Neural progenitor cell (in vitro differentiated cells): Measurements from ENCODE around the gene INSR. TPM values are rescaled to one million over a fixed set of nuclear protein-coding genes. Genes with fewer than 3 reads are reported as not detected.
A peak's percentile ranks its signal among the peaks of the same experiment; 100 is the strongest.

Experiments
- DNase-seq: peaks from one replicate; pipeline ENCODE4 v3.0.0-alpha.2; 2016; ENCODE audit warnings: low spot score
- H2AFZ ChIP-seq: fragments of 200-600 bp; sonication (generic); replicated peaks from 2 replicates; pipeline ENCODE4 v1.6.1; 2016; ENCODE audit warnings: antibody characterized with exemption
- H3F3A ChIP-seq: fragments of 200-600 bp; sonication (generic); 2 replicates; pipeline ENCODE4 v1.6.1; 2016; ENCODE audit warnings: antibody characterized with exemption, low read depth
- H3K27ac ChIP-seq: fragments of 200-600 bp; sonication (generic); 2 replicates; pipeline ENCODE4 v1.5.1; 2016; ENCODE audit warnings: mild to moderate bottlenecking
- H3K27me3 ChIP-seq: fragments of 200-600 bp; sonication (generic); 2 replicates; pipeline ENCODE4 v1.6.1; 2016; ENCODE audit warnings: mild to moderate bottlenecking, moderate library complexity
- H3K36me3 ChIP-seq: fragments of 200-600 bp; sonication (generic); 2 replicates; pipeline ENCODE4 v1.5.1; 2016
- H3K4me1 ChIP-seq: fragments of 200-600 bp; sonication (generic); 2 replicates; pipeline ENCODE4 v1.6.1; 2016; ENCODE audit warnings: mixed run types
- H3K4me2 ChIP-seq: fragments of 200-600 bp; sonication (generic); 2 replicates; pipeline ENCODE4 v1.6.1; 2016
- H3K4me3 ChIP-seq: fragments of 200-600 bp; sonication (generic); 2 replicates; pipeline ENCODE4 v1.5.1; 2016
- H3K79me2 ChIP-seq: fragments of 200-600 bp; sonication (generic); 2 replicates; pipeline ENCODE4 v1.6.1; 2016; ENCODE audit warnings: low read depth
- H3K9ac ChIP-seq: fragments of 200-600 bp; sonication (generic); 2 replicates; pipeline ENCODE4 v1.6.1; 2016
- H3K9me3 ChIP-seq: fragments of 200-600 bp; sonication (generic); 2 replicates; pipeline ENCODE4 v1.5.1; 2016; ENCODE audit warnings: low read depth
- H4K20me1 ChIP-seq: fragments of 200-600 bp; sonication (generic); 2 replicates; pipeline ENCODE4 v1.6.1; 2016; ENCODE audit warnings: low read depth
- H3K27ac Mint-ChIP-seq: 3 replicates; pipeline ENCODE4 v1.8.0; 2021; ENCODE audit warnings: mixed read lengths
- H3K27me3 Mint-ChIP-seq: 2 replicates; pipeline ENCODE4 v1.8.0; 2022; ENCODE audit warnings: low read depth, mild to moderate bottlenecking, inconsistent platforms, moderate library complexity, mixed read lengths; ENCODE audit not compliant: insufficient read depth
- H3K36me3 Mint-ChIP-seq: 3 replicates; pipeline ENCODE4 v1.8.0; 2021; ENCODE audit warnings: mixed read lengths
- H3K4me1 Mint-ChIP-seq: 3 replicates; pipeline ENCODE4 v1.8.0; 2021; ENCODE audit warnings: mixed read lengths
- H3K4me3 Mint-ChIP-seq: 3 replicates; pipeline ENCODE4 v1.8.0; 2021; ENCODE audit warnings: mild to moderate bottlenecking, moderate library complexity, mixed read lengths
- H3K9me3 Mint-ChIP-seq: 3 replicates; pipeline ENCODE4 v1.8.0; 2020; ENCODE audit warnings: mixed read lengths
- CTCF ChIP-seq: fragments of 200-600 bp; sonication (generic); IDR thresholded peaks from 2 replicates; pipeline ENCODE4 v1.5.1; 2017; ENCODE audit warnings: antibody characterized with exemption, mild to moderate bottlenecking
- EZH2 ChIP-seq: fragments of 200-600 bp; sonication (generic); IDR thresholded peaks from 2 replicates; pipeline ENCODE4 v1.6.1; 2017; ENCODE audit warnings: antibody characterized with exemption, mild to moderate bottlenecking, moderate library complexity
- EZH2phosphoT487 ChIP-seq: fragments of 200-600 bp; sonication (generic); IDR thresholded peaks from 2 replicates; pipeline ENCODE4 v1.6.1; 2017; ENCODE audit warnings: antibody characterized with exemption
- total RNA-seq: library from RNA; depleted of rRNA; stranded (reverse); fragments of >200 nt; gene quantifications from 2 replicates; pipeline ENCODE4 v1.2.3, GENCODE V29; 2015; ENCODE audit warnings: low replicate concordance

INSR gene
- total RNA-seq, 1 donor from 2014 or later: 20.8 TPM

- peaks cover 11% of the 10 kb centered on the region for H3K27me3 ChIP-seq
- H3K27ac ChIP-seq: no peak overlapping the region
- no peaks in the 10 kb centered on the region for H3K9me3 ChIP-seq
- TF ChIP-seq CTCF (no peak), EZH2 (no peak), EZH2phosphoT487 (no peak)
- H3K4me1 ChIP-seq: peaks cover 5% of the 10 kb centered on the region
- DNase-seq: no peak
- peaks cover 29% of the 10 kb centered on the region for H3K79me2 ChIP-seq
- Mint-ChIP-seq H3K4me1 (peaks cover 15% of the 10 kb centered on the region), H3K27me3 (peaks cover 13% of the 10 kb centered on the region), H3K9me3 (no peaks in the 10 kb centered on the region), H3K4me3 (peak overlapping the region; percentile 38), H3K36me3 (no peaks in the 10 kb centered on the region), H3K27ac (no peak overlapping the region)
- H4K20me1 ChIP-seq: peaks cover 24% of the 10 kb centered on the region
- H3K36me3 ChIP-seq: no peaks in the 10 kb centered on the region
- H2AFZ ChIP-seq: no peak overlapping the region
- H3F3A ChIP-seq: peaks cover 28% of the 10 kb centered on the region
- no peak overlapping the region for H3K4me2 ChIP-seq
- no peak overlapping the region for H3K4me3 ChIP-seq
- no peak overlapping the region for H3K9ac ChIP-seq
Observed at GRCh38 chr19:7295912-7296536, 1.8 kb upstream of the INSR start.

GRCh38 chr19:7294558-7295212, 471 bp upstream of the INSR start:
- Mint-ChIP-seq H3K4me3 (peak overlapping the region; percentile 86), H3K4me1 (peaks cover 18% of the 10 kb centered on the region), H3K9me3 (no peaks in the 10 kb centered on the region), H3K36me3 (no peaks in the 10 kb centered on the region), H3K27ac (no peak overlapping the region), H3K27me3 (peaks cover 10% of the 10 kb centered on the region)
- Histone ChIP-seq H3K27me3 (peaks cover 11% of the 10 kb centered on the region), H3K4me2 (peak overlapping the region; percentile 99), H3K79me2 (peaks cover 41% of the 10 kb centered on the region), H4K20me1 (peaks cover 38% of the 10 kb centered on the region), H3K9ac (no peak overlapping the region), H3K4me1 (peaks cover 5% of the 10 kb centered on the region), H3K4me3 (peak overlapping the region; percentile 99), H2AFZ (peak overlapping the region; percentile 86), H3K9me3 (no peaks in the 10 kb centered on the region), H3K27ac (no peak overlapping the region), H3K36me3 (no peaks in the 10 kb centered on the region), H3F3A (peaks cover 34% of the 10 kb centered on the region)
- DNase-seq: peak; percentile 69
- TF ChIP-seq CTCF: peak; percentile 41
- no peak for TF ChIP-seq EZH2phosphoT487
- TF ChIP-seq EZH2: no peak

- peak; percentile 36 for DNase-seq
Observed at GRCh38 chr19:7292950-7293761, 1.1 kb downstream of the INSR start.

More at GRCh38 chr19:7292950-7293761, 1.1 kb downstream of the INSR start:
- peaks cover 25% of the 10 kb centered on the region for H3K4me1 Mint-ChIP-seq
- H3K27me3 Mint-ChIP-seq: peaks cover 10% of the 10 kb centered on the region
- Histone ChIP-seq H4K20me1 (peaks cover 48% of the 10 kb centered on the region), H3K9ac (no peak overlapping the region), H2AFZ (no peak overlapping the region), H3K4me1 (peaks cover 5% of the 10 kb centered on the region), H3K9me3 (no peaks in the 10 kb centered on the region), H3K27ac (no peak overlapping the region), H3K4me3 (peak overlapping the region; percentile 99), H3F3A (peaks cover 34% of the 10 kb centered on the region), H3K4me2 (peak overlapping the region; percentile 99), H3K27me3 (peaks cover 11% of the 10 kb centered on the region), H3K36me3 (no peaks in the 10 kb centered on the region), H3K79me2 (peaks cover 47% of the 10 kb centered on the region)
- peak overlapping the region; percentile 84 for H3K4me3 Mint-ChIP-seq
- H3K36me3 Mint-ChIP-seq: no peaks in the 10 kb centered on the region
- H3K9me3 Mint-ChIP-seq: no peaks in the 10 kb centered on the region
- no peak overlapping the region for H3K27ac Mint-ChIP-seq
- no peak for TF ChIP-seq CTCF
- TF ChIP-seq EZH2: peak; percentile 14
